CD4-positive, alpha-beta T cell treated with Interleukin-1 beta for 1 hour (primary cell): ENCODE measurements around the gene MAP1S.

Experiments
- DNase-seq, 2 donors: peaks; one replicate each; pipeline ENCODE4 v3.0.0-alpha.2; 2020 to 2022

The MAP1S gene

GRCh38 chr19:17741456-17741855 is 22.2 kb downstream of the MAP1S start:
- DNase-seq: no peak

GRCh38 chr19:17743874-17744580 is 24.7 kb downstream of the MAP1S start:
- DNase-seq: peak; percentile 25 to 44

GRCh38 chr19:17747205-17748098 is 28.2 kb downstream of the MAP1S start:
- peak; percentile 96 to 97 for DNase-seq

GRCh38 chr19:17748884-17749638 is 29.8 kb downstream of the MAP1S start:
- no peak for DNase-seq

- DNase-seq: no peak
These were observed 30.6 kb downstream of the MAP1S start for GRCh38 chr19:17749912-17750317.

GRCh38 chr19:17751103-17751911 is 32.0 kb downstream of the MAP1S start, which contains the start of gene FCHO1:
Gene FCHO1 (plus strand): TSS chr19:17751477. CDS start chr19:17755165, 3,688 bp downstream.
- DNase-seq: peak; percentile 86 to 89

- no peak for DNase-seq
These were observed 32.6 kb downstream of the MAP1S start for GRCh38 chr19:17751912-17752273.

GRCh38 chr19:17752865-17753639 is 33.8 kb downstream of the MAP1S start:
- DNase-seq: no peak

- DNase-seq: no peak
These were observed 34.7 kb downstream of the MAP1S start for GRCh38 chr19:17753976-17754375.

GRCh38 chr19:17754634-17755442 is 35.6 kb downstream of the MAP1S start:
- DNase-seq: peak in 1 of 2 donors; percentile 62

- DNase-seq: no peak
These were observed 36.2 kb downstream of the MAP1S start for GRCh38 chr19:17755443-17755890.

- DNase-seq: peak; percentile 48 to 70
These were observed 36.8 kb downstream of the MAP1S start for GRCh38 chr19:17755977-17756670.

GRCh38 chr19:17757125-17757524 is 37.8 kb downstream of the MAP1S start:
- DNase-seq: no peak

GRCh38 chr19:17758515-17758914 is 39.2 kb downstream of the MAP1S start:
- DNase-seq: no peak

GRCh38 chr19:17761148-17761547 is 41.9 kb downstream of the MAP1S start:
- DNase-seq: no peak

- DNase-seq: peak in 1 of 2 donors; percentile 54
These were observed 43.4 kb downstream of the MAP1S start for GRCh38 chr19:17762505-17763229.

- no peak for DNase-seq
These were observed 45.1 kb downstream of the MAP1S start for GRCh38 chr19:17764348-17764747.

GRCh38 chr19:17765069-17765618 is 45.9 kb downstream of the MAP1S start:
- DNase-seq: peak; percentile 16 to 74
